BE2C (cell line): ENCODE results near the gene SMYD2.

Experiments used
- DNase-seq: peaks from one replicate; pipeline ENCODE4 v3.0.0-alpha.2; 2020
- H3K27me3 ChIP-seq: fragments of 250-450 bp; sonication (Bioruptor Pico); 2 replicates; pipeline ENCODE4 v1.5.1; 2020; ENCODE audit warnings: mild to moderate bottlenecking
- H3K36me3 ChIP-seq: fragments of 250-450 bp; sonication (Bioruptor Pico); 2 replicates; pipeline ENCODE4 v1.5.1; 2020; ENCODE audit warnings: mild to moderate bottlenecking
- H3K4me1 ChIP-seq: fragments of 250-450 bp; sonication (Bioruptor Pico); 2 replicates; pipeline ENCODE4 v1.5.1; 2020
- H3K4me3 ChIP-seq: 2 replicates; pipeline ENCODE4 v1.5.1; 2011; ENCODE audit warnings: low read depth, low read length
- H3K9me3 ChIP-seq: fragments of 250-450 bp; sonication (Bioruptor Pico); 2 replicates; pipeline ENCODE4 v1.5.1; 2020
- CTCF ChIP-seq: IDR thresholded peaks from 2 replicates; pipeline ENCODE4 v1.5.1; 2012; ENCODE audit warnings: mild to moderate bottlenecking, low read depth, low read length

SMYD2 gene

GRCh38 chr1:214364786-214365295 is 83.9 kb downstream of the SMYD2 start:
- Histone ChIP-seq H3K4me1 (no peaks in the 10 kb centered on the region), H3K36me3 (no peaks in the 10 kb centered on the region), H3K9me3 (no peaks in the 10 kb centered on the region), H3K4me3 (no peak overlapping the region), H3K27me3 (peaks cover 34% of the 10 kb centered on the region; the same call in 1 of the 2 replicates)
- TF ChIP-seq CTCF: no peak
- DNase-seq: no peak

GRCh38 chr1:214367841-214368240 is 86.9 kb downstream of the SMYD2 start:
- no peak for TF ChIP-seq CTCF
- no peaks in the 10 kb centered on the region for H3K9me3 ChIP-seq
- H3K27me3 ChIP-seq: peaks cover 25% of the 10 kb centered on the region; the same call in 1 of the 2 replicates
- no peaks in the 10 kb centered on the region for H3K36me3 ChIP-seq
- no peak for DNase-seq
- no peak overlapping the region for H3K4me3 ChIP-seq
- H3K4me1 ChIP-seq: no peaks in the 10 kb centered on the region

GRCh38 chr1:214369364-214369763 is 88.4 kb downstream of the SMYD2 start:
- H3K36me3 ChIP-seq: no peaks in the 10 kb centered on the region
- TF ChIP-seq CTCF: no peak
- no peak overlapping the region for H3K4me3 ChIP-seq
- DNase-seq: no peak
- H3K4me1 ChIP-seq: no peaks in the 10 kb centered on the region
- H3K27me3 ChIP-seq: peaks cover 14% of the 10 kb centered on the region; the same call in 1 of the 2 replicates
- H3K9me3 ChIP-seq: no peaks in the 10 kb centered on the region

- H3K9me3 ChIP-seq: no peaks in the 10 kb centered on the region
- no peaks in the 10 kb centered on the region for H3K36me3 ChIP-seq
- H3K27me3 ChIP-seq: peaks cover 7% of the 10 kb centered on the region; the same call in 1 of the 2 replicates
- no peak for DNase-seq
- TF ChIP-seq CTCF: no peak
- H3K4me1 ChIP-seq: no peaks in the 10 kb centered on the region
- no peak overlapping the region for H3K4me3 ChIP-seq
Measured at GRCh38 chr1:214370615-214371014, 89.7 kb downstream of the SMYD2 start.

- no peak for DNase-seq
- no peaks in the 10 kb centered on the region; the same call in 1 of the 2 replicates for H3K27me3 ChIP-seq
- no peaks in the 10 kb centered on the region for H3K36me3 ChIP-seq
- H3K4me1 ChIP-seq: no peaks in the 10 kb centered on the region
- TF ChIP-seq CTCF: no peak
- H3K4me3 ChIP-seq: no peak overlapping the region
- no peaks in the 10 kb centered on the region for H3K9me3 ChIP-seq
Measured at GRCh38 chr1:214372092-214372491, 91.1 kb downstream of the SMYD2 start.

GRCh38 chr1:214377485-214377884 is 96.5 kb downstream of the SMYD2 start:
- peaks cover 16% of the 10 kb centered on the region for H3K27me3 ChIP-seq
- no peak for TF ChIP-seq CTCF
- H3K4me3 ChIP-seq: no peak overlapping the region
- no peaks in the 10 kb centered on the region for H3K4me1 ChIP-seq
- no peaks in the 10 kb centered on the region for H3K9me3 ChIP-seq
- no peak for DNase-seq
- no peaks in the 10 kb centered on the region for H3K36me3 ChIP-seq
